B cell (primary cell): ENCODE measurements around the gene CLDN6. TPM values are rescaled to one million over a fixed set of nuclear protein-coding genes. Genes with fewer than 3 reads are reported as not detected.

ENCODE experiments used
- ATAC-seq: fragments of 200-7000 bp; cut with Tn5 transposase; one replicate; pipeline ENCODE4 v1.10.0; 2021; ENCODE audit warnings: low read depth, mild to moderate bottlenecking, moderate number of reproducible peaks, moderate library complexity
- CTCF ChIA-PET: fragments of 350-600 bp; sonication (Branson Sonifier 250); formaldehyde crosslinking; loops from one replicate; lab custom pipeline; 2021; ENCODE audit warnings: antibody characterized with exemption, inconsistent platforms; lab: Charles Lee
- POLR2A ChIA-PET: fragments of 350-600 bp; sonication (Branson Sonifier 250); formaldehyde crosslinking; loops from one replicate; lab custom pipeline; 2021; ENCODE audit warnings: antibody characterized with exemption; lab: Charles Lee
- DNase-seq: peaks from one replicate; pipeline ENCODE4 v3.0.0; 2013
- H2AFZ ChIP-seq: 2 replicates; pipeline ENCODE4 v1.6.1; 2012; ENCODE audit warnings: mild to moderate bottlenecking, low read depth, low read length; ENCODE audit not compliant: insufficient read depth, poor library complexity, severe bottlenecking
- H3K27ac ChIP-seq, 2 donors: 1 replicate in 1 of 2; 2 replicates in 1 of 2; pipeline ENCODE4 v1.5.1; 2012 to 2013; ENCODE audit warnings: low read length in 2 of 2, mild to moderate bottlenecking in 2 of 2, moderate library complexity in 1 of 2
- H3K27me3 ChIP-seq, 4 experiments: fragments of 200-600 bp in 1 of 4; sonication (generic) in 1 of 4; replicated peaks in 1 of 4; 1 replicate in 2 of 4; 2 replicates in 2 of 4; pipeline versions ENCODE4 v1.6.1 to v1.7.0; 2013 to 2016; ENCODE audit warnings: low read length in 3 of 4, mild to moderate bottlenecking in 2 of 4, mixed read lengths in 1 of 4, moderate library complexity in 1 of 4; ENCODE audit not compliant: insufficient read depth in 4 of 4, control insufficient read depth in 3 of 4; ENCODE audit errors: control extremely low read depth in 1 of 4
- H3K36me3 ChIP-seq, 2 experiments: replicated peaks in 1 of 2; 1 replicate in 1 of 2; 2 replicates in 1 of 2; pipeline versions ENCODE4 v1.6.1 to v1.7.1; 2013; ENCODE audit warnings: low read length in 1 of 2; ENCODE audit not compliant: insufficient read depth in 2 of 2, control insufficient read depth in 1 of 2; ENCODE audit errors: control extremely low read depth in 1 of 2, extremely low read depth in 1 of 2
- H3K4me1 ChIP-seq, 2 donors: fragments of 200-600 bp in 1 of 2; sonication (generic) in 1 of 2; 1 replicate in 1 of 2; 2 replicates in 1 of 2; pipeline versions ENCODE4 v1.5.1 to v1.6.1; 2013 to 2017; ENCODE audit warnings: low read length in 2 of 2; ENCODE audit not compliant: control insufficient read depth in 2 of 2, insufficient read depth in 2 of 2
- H3K4me2 ChIP-seq: replicated peaks from 2 replicates; pipeline ENCODE3; 2012; ENCODE audit warnings: mild to moderate bottlenecking, low read depth, low read length; ENCODE audit not compliant: poor library complexity, severe bottlenecking
- H3K4me3 ChIP-seq, 5 experiments: fragments of 200-600 bp in 1 of 5; sonication (generic) in 1 of 5; 1 replicate in 3 of 5; 2 replicates in 2 of 5; pipeline versions ENCODE4 v1.5.1 to v1.7.0; 2011 to 2016; ENCODE audit warnings: low read length in 4 of 5, mild to moderate bottlenecking in 4 of 5, low read depth in 2 of 5, control low read depth in 1 of 5, moderate library complexity in 1 of 5; ENCODE audit not compliant: insufficient read depth in 1 of 5; ENCODE audit errors: control extremely low read depth in 1 of 5, extremely low read depth in 1 of 5
- H3K79me2 ChIP-seq: fragments of 200-600 bp; sonication (generic); one replicate; pipeline ENCODE4 v1.6.0; 2016; ENCODE audit warnings: low read length; ENCODE audit not compliant: control insufficient read depth, insufficient read depth
- H3K9ac ChIP-seq: fragments of 200-600 bp; sonication (generic); 2 replicates; pipeline ENCODE4 v1.6.1; 2017; ENCODE audit warnings: mild to moderate bottlenecking, low read length, moderate library complexity
- H3K9me3 ChIP-seq, 3 donors: one replicate each; pipeline versions ENCODE4 v1.6.1 to v1.7.1; 2013; ENCODE audit warnings: low read length in 2 of 3; ENCODE audit not compliant: control insufficient read depth in 2 of 3, insufficient read depth in 1 of 3; ENCODE audit errors: control extremely low read depth in 1 of 3
- H4K20me1 ChIP-seq: 2 replicates; pipeline ENCODE4 v1.6.0; 2012; ENCODE audit warnings: mild to moderate bottlenecking, low read length; ENCODE audit not compliant: insufficient read depth, control insufficient read depth, poor library complexity, severe bottlenecking
- H3K27ac Mint-ChIP-seq: one replicate; pipeline ENCODE4 v1.8.0; 2021; ENCODE audit warnings: mixed read lengths
- H3K27me3 Mint-ChIP-seq: one replicate; pipeline ENCODE4 v1.8.0; 2021; ENCODE audit warnings: mixed read lengths
- H3K4me1 Mint-ChIP-seq: one replicate; pipeline ENCODE4 v1.8.0; 2021; ENCODE audit warnings: mixed read lengths
- H3K4me3 Mint-ChIP-seq: one replicate; pipeline ENCODE4 v1.8.0; 2021; ENCODE audit warnings: mixed read lengths
- H3K9me3 Mint-ChIP-seq: one replicate; pipeline ENCODE4 v1.8.0; 2022; ENCODE audit warnings: mixed read lengths; ENCODE audit not compliant: insufficient read depth
- CTCF ChIP-seq: fragments of 200-600 bp; IDR thresholded peaks from one replicate; pipeline ENCODE4 v1.8.0; 2022; ENCODE audit warnings: antibody characterized with exemption, mild to moderate bottlenecking
- EZH2 ChIP-seq: IDR thresholded peaks from 2 replicates; pipeline ENCODE4 v1.6.1; 2012; ENCODE audit warnings: borderline replicate concordance, low read depth, mild to moderate bottlenecking, moderate library complexity, low read length; ENCODE audit not compliant: insufficient read depth, poor library complexity, severe bottlenecking
- WGBS: methylation state at CpG from one replicate; pipeline ENCODE4 v1.1.5; 2013; ENCODE audit warnings: missing lambda C conversion rate; ENCODE audit not compliant: insufficient coverage; 5-methylcytosine and 5-hydroxymethylcytosine counted together
- intact Hi-C: fragments of 100-400 bp; cut with micrococcal nuclease; formaldehyde crosslinking; loops from one replicate; pipeline ENCODE4 v1.10.0; 2022
- polyA plus RNA-seq: library from polyadenylated mRNA; depleted of rRNA; stranded (reverse); fragments of >200 nt; gene quantifications from 2 replicates; pipeline ENCODE4 v1.2.3, GENCODE V29; 2012
- total RNA-seq, 2 donors: library from RNA; stranded (reverse); fragments of 120-200 nt in 1 of 2; gene quantifications; 1 replicate in 1 of 2; 2 replicates in 1 of 2; pipeline versions ENCODE4 v1.2.3 to v1.2.4, GENCODE V29; 2013 to 2022

The CLDN6 gene
- total and polyA plus RNA-seq, 2 donors (not counting 1 experiment from before 2014, with no cell fraction given) = not detected

- 2% methylated on average over 50 of the region's 57 CpGs for WGBS
- Histone ChIP-seq H2AFZ (peak overlapping the region; percentile 58), H3K27me3 (peaks cover 0 to 19% (median 8%) of the 10 kb centered on the region in 4 experiments), H3K4me1 (peaks cover 37 to 54% of the 10 kb centered on the region in 2 donors), H4K20me1 (peaks cover 11% of the 10 kb centered on the region), H3K36me3 (peaks cover 0 to 3% of the 10 kb centered on the region in 2 experiments), H3K9ac (peak overlapping the region; percentile 70), H3K4me3 (peak overlapping the region; percentile 48 to 68 (median 59)), H3K9me3 (peaks cover 0 to 4% (median 0%) of the 10 kb centered on the region in 3 donors), H3K27ac (no peak overlapping the region), H3K79me2 (peaks cover 8% of the 10 kb centered on the region), H3K4me2 (peak overlapping the region; percentile 82)
- ATAC-seq (no peak), DNase-seq (no peak)
- ChIA-PET POLR2A (interaction anchor here (0.6 to 1.4 kb wide), 4 partner anchors 15 to 138 kb away, joined by 4 to 5 read pairs (median 4); no protein-coding TSS in a partner anchor), CTCF (interaction anchor here (1.5 to 6.9 kb wide), 5 partner anchors 8 to 109 kb away, joined by 5 to 61 read pairs (median 18); no protein-coding TSS in a partner anchor)
- H3K9me3 Mint-ChIP-seq = no peaks in the 10 kb centered on the region
- H3K4me3 Mint-ChIP-seq = peak overlapping the region; percentile 90
- H3K27ac Mint-ChIP-seq = peak overlapping the region; percentile 88
- intact Hi-C loops = loop anchor here (1.0 to 10.0 kb wide), 9 partner anchors 7 to 1716 kb away; partner anchors contain the start of genes PAQR4, SRRM2, UBE2I and ZNF174
- peaks cover 9% of the 10 kb centered on the region for H3K27me3 Mint-ChIP-seq
- no peak for TF ChIP-seq CTCF
- TF ChIP-seq EZH2 = no peak
- peaks cover 44% of the 10 kb centered on the region for H3K4me1 Mint-ChIP-seq
Observed at GRCh38 chr16:3020604-3021448, 2.8 kb upstream of the CLDN6 start.
